EH (cell line): ENCODE results near the gene TEKT5.
"Not testable (repeated sequence)": the region's sequence is repeated elsewhere in the genome, so short reads cannot be mapped to it uniquely, and the experiment has no call there.

Experiments
- DNase-seq: peaks from one replicate; pipeline ENCODE4 v3.0.0-alpha.2; 2015; ENCODE audit warnings: low read depth

TEKT5 gene

GRCh38 chr16:10658943-10659342, 35.8 kb downstream of the TEKT5 start:
- no peak for DNase-seq

GRCh38 chr16:10657925-10658324, 36.8 kb downstream of the TEKT5 start:
- DNase-seq, result no peak

DNA sequence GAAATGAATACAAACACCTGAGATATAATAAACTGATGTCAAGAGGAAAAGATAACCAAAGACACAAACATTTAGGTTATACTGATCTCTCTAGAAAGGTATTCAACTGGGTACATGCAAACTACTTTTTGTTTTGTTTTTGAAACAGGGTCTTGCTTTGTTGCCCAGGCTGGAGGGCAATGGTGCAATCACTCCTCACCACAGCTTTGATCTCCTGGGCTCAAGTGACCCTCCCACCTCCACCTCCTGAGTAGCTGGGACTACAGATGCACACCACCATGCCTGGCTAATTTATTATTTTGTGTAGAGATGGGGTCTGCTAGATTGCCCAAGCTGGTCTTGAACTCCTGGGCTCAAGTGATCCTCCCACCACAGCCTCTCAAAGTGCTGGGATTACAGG, 38.1 kb downstream of the TEKT5 start:
- DNase-seq, result no peak

- no peak for DNase-seq
Observed at GRCh38 chr16:10655415-10655977, 39.2 kb downstream of the TEKT5 start.

DNA sequence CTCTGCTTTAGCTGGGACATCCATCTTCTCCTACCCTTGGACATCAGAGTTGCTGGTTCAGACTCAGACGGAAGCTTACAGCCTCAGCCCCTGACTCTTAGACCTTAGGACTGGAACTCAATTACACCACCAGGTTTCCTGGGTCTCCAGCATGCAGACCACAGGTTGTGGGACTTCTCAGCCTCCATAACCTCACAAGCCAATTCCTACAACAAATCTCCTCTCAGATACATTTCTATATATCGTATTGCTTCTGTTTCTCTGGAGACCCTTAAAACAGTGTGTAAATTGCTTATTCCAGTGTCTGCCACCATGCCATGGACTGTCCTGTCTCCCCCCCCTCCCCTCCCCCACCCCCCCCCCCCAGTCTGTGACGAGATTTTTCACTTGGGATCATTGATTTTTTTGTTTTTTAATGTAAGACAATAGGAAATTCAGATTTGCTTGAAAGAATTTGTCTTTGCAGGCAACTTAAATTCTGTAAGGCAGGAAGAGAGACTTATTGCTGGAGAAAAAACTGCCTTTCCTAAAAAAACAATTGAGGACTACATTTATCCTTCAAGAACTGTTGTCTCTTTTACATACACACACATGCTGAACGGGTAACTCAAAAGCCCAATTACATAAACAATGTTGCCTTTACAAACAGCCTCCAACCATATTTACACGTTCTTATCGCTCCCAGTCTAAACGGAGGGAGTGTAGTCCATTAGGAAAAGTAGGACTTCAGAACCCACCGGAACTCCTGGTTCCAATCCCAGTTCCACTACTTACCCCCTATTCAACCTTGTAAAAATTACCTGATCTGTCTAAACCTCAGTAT, 39.9 kb downstream of the TEKT5 start:
- no peak for DNase-seq

DNA sequence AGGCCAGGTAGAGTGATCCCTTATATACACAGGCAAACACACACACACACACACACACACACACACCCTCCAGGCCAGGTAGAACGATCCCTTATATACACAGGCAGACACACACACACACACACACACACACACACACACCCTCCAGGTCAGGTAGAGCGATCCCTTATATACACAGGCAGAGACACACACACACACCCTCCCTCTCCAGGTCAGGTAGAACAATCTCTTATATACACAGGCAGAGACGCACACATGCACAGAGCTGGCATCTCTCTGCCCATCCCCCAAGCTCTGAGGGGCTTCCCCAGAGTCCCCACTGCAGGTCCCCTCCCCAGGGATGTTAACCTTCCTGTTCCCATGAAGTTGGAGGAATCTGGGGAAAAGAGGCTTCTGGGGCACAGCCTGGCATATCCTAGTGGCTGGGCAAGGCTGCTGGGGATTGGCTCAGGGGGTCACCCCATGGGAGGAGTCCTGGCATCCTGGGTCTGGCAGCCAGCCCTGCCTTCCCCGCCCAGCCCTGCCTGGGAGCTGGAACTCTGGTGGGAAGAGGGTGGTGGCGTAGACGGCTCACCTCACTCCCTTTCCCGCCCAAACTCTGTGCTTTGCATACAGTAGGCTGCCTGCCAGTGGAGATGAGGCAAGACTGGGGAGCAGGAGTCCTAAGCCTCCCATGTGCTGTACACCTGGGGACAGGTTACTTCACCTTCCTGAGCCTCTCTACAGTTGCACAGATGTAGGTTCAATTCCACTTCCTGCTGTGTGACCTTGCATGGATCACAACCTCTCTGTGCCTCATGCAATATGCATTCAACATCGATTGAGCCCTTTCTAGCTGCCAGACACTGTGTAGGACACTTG, 41.8 kb downstream of the TEKT5 start:
- DNase-seq, result no peak

GRCh38 chr16:10649098-10649497, 45.6 kb downstream of the TEKT5 start:
- DNase-seq, result not testable (repeated sequence)

DNA sequence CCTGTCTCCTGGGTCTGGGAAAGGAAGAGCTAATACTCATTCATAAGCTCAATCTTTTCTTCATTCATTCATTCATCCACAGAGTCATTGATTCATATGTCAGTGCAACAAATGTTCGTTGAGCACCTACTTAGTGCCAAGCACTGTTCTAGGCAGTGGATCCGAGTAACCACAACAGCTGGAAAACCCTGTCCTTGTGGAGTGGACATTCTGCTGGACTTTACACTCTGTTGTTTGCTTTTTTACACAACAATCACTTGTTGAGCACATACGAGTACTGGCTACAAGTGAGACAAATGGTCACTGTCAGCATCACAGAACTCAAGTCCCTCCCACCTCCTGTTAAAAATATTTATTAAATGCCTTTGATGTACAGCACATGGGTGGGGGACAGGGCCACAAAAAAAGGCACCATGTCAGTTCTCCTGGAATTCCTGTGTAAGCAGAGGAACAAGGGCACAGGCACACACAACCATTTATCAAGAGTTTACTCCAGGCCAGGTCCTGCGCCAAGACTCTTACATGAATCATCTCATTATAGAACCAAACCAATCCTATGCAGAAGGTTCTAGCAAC, 46.9 kb downstream of the TEKT5 start:
- DNase-seq, result no peak

- DNase-seq, result no peak
Observed at GRCh38 chr16:10647264-10647720, 47.4 kb downstream of the TEKT5 start.

- DNase-seq, result no peak
Observed at GRCh38 chr16:10646581-10647263, 48.0 kb downstream of the TEKT5 start.

DNA sequence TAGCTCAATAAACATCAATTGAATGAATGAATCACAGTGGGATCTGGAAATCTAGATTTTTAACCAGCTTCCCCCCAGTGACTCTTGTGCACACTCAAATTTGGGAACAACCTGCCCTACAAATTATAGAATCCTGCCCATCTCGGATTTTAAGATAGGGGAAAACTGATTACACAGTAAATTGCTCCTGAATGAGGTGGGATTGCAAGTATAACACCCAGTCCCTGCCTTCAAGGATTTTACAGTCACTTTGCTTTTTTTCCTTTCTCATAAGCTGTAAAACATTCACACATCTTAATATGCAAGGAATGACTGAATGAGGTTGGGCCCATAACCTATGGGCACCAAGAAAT, 48.5 kb downstream of the TEKT5 start:
- DNase-seq, result no peak

DNA sequence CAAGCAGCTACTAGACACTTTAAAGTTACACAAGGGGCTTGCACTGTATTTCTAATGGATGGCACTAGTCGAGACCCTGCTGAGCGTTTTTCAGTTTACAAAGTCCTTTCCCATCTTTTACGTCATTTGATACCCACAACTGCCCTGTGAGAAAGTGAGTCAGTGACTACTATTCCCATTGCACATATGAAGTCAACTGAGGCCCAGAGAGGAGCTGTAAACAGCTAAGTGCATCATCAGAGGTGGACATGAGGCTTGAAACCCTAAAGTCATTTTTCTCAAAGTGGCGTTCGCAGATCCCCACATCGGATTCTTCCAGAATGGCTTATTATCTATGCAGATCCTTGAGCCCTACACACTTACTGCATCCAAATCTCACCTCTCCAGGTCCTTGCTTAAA, 50.6 kb downstream of the TEKT5 start:
- no peak for DNase-seq

- DNase-seq, result no peak
Observed at GRCh38 chr16:10642964-10643363, 51.8 kb downstream of the TEKT5 start.

- DNase-seq, result no peak
Observed at GRCh38 chr16:10641953-10642949, 52.5 kb downstream of the TEKT5 start.

DNA sequence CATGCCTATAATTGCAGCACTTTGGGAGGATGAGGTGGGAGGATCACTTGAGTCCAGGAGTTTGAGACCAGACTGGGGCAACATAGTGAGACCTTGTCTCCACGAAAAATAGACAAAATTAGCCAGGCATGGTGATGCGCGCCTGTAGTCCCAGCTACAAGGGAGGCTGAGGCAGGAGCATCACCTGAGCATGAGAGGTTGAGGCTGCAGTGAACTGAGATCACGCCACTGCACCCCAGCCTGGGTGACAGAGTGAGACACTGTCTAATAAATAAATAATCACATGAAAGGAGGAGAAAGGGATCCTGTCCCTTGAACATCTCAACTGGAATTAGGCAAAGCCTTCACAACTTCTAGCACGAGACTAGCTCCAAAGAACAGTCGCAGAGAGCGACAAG, 53.2 kb downstream of the TEKT5 start:
- DNase-seq, result no peak

DNA sequence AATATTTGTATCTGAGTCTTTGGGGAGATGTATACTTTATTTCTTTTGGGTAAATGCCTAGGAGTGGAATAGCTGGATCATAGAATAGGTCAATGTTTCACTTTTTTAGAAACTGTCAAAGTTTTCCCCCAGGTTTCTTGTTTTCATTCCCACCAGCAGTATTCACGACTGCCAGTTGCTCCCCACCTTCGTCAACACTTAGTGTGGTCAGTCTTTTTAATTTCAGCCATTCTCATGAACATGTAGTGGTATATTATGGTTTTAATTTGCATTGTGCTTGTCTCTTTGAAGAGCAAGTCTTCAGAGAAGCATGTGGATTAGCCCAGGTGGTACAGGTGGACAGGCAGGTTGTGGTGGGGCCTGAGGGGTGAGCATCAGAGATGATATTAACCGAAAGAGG, 53.8 kb downstream of the TEKT5 start:
- DNase-seq, result no peak

- DNase-seq, result no peak
Observed at GRCh38 chr16:10638101-10638500, 56.6 kb downstream of the TEKT5 start.

DNA sequence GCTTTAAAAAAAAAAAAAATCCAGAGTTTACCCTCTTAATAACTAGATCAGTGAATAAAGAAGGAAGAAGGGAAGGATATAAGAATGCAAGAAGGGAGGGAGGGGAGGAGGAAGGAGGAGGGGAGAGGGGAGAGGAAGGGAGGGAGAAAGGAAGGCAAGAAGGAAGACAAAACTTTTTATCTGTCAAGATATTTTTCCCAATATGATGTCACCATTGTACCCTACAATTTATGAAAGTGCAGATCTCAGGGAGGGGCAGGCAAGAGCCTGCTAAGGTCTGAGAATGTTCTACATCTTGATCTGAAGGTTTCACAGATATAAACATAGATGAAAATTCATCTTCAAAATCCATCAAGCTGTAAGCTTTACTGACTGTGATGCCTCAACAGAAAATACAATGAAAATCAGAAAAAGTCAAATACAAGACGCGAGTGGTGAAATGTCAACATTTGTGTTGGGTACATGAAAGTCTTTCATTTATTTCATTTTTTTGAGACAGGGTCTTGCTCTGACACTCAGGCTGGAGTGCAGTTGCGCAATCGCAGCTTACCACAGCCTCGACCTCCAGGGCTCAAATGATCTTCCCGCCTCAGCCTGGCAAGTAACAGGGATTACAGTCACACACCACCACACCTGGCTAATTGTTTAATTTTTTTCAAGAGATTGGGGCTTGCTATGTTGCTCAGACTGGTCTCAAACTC, 57.2 kb downstream of the TEKT5 start:
- DNase-seq, result no peak

DNA sequence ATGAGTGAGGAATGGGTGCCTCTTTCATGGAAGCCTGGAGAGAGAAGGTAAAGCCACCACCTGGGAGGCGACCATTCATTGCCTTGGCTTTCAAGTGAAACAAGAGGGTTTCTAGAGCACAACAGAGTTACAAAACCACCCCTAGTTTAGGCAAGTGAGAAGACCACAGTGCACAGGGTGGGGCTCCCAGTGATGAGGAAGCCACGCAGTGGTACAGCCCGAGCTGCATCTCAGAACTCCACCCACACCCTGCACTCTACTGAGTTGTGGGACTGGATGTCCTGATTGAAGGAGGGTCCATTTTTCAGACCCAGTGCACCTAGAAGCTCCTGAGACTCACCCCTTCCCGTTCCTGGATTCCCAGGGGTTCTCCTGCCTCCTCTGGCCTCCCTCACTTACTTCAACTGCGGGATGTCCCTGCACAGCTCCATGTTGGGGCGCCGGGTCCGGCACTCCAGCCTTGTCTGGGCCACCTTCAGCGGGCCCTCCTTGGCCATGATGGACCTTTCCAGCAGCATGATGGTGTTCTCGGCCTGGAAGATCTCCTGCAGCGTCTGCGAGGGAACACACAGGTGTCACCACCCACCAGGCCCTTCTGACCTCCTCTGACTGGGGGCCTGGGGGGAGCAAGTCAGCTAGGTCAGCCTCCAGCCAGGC, 59.2 kb downstream of the TEKT5 start:
- no peak for DNase-seq

DNA sequence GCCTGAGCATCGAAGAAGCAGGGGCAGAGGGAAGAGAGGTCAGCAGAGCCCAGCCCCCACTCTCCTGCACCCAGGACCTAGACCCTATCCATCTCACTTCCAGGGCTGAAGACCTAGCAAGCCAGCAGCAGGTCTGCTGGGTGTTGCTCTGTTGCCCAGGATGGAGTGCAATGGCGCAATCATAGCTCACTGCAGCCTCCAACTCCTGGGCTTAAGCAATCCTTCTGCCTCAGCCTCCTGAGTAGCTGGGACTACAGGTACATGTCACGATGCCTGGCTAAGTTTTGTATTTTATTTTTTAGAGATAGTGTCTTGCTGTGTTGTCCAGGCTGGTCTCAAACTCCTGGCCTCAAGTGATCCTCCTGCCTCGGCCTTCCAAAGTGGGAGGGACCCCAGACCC, 61.3 kb downstream of the TEKT5 start:
- DNase-seq, result not testable (repeated sequence)
